WTC11 (cell line): ENCODE measurements around the gene IQGAP2. TPM values are rescaled to one million over a fixed set of nuclear protein-coding genes. Genes with fewer than 3 reads are reported as not detected.
"Not testable (repeated sequence)": the region's sequence is repeated elsewhere in the genome, so short reads cannot be mapped to it uniquely, and the experiment has no call there.

Experiments used
- ATAC-seq: fragments of 200-7000 bp; cut with Tn5 transposase; 2 replicates; pipeline ENCODE4 v1.10.0; 2021; ENCODE audit warnings: mild to moderate bottlenecking, moderate library complexity
- CTCF ChIA-PET: fragments of 300-600 bp; sonication (Branson Sonifier 250); formaldehyde crosslinking; loops from one replicate; lab custom pipeline; 2021; ENCODE audit warnings: antibody characterized with exemption; lab: Charles Lee
- POLR2A ChIA-PET: fragments of 350-600 bp; sonication (Branson Sonifier 250); formaldehyde crosslinking; loops from one replicate; lab custom pipeline; 2021; ENCODE audit warnings: antibody characterized with exemption; lab: Charles Lee
- DNase-seq: peaks from one replicate; pipeline ENCODE4 v3.0.0; 2021; ENCODE audit warnings: low spot score
- H3K27ac Mint-ChIP-seq: 2 replicates; pipeline ENCODE4 v1.8.0; 2021; ENCODE audit warnings: mixed read lengths
- H3K27me3 Mint-ChIP-seq: 2 replicates; pipeline ENCODE4 v1.8.0; 2021; ENCODE audit warnings: low read depth, mild to moderate bottlenecking, moderate library complexity, mixed read lengths
- H3K36me3 Mint-ChIP-seq: 2 replicates; pipeline ENCODE4 v1.8.0; 2021; ENCODE audit warnings: mixed read lengths
- H3K4me1 Mint-ChIP-seq: 2 replicates; pipeline ENCODE4 v1.8.0; 2022; ENCODE audit warnings: mixed read lengths
- H3K4me3 Mint-ChIP-seq: 2 replicates; pipeline ENCODE4 v1.8.0; 2021; ENCODE audit warnings: mild to moderate bottlenecking, moderate library complexity, mixed read lengths
- H3K9me3 Mint-ChIP-seq: 2 replicates; pipeline ENCODE4 v1.8.0; 2021; ENCODE audit warnings: mixed read lengths
- ATF1 ChIP-seq: sonication (generic); formaldehyde crosslinking; IDR thresholded peaks from 2 replicates; pipeline ENCODE4 v1.8.1; 2023; ENCODE audit warnings: mild to moderate bottlenecking, moderate library complexity, missing genetic modification reagents
- GTF2I ChIP-seq: fragments of 250-450 bp; sonication (Bioruptor Pico); conservative IDR thresholded peaks from 2 replicates; pipeline ENCODE4 v1.4.0; 2021; ENCODE audit warnings: mild to moderate bottlenecking
- JAZF1 ChIP-seq: fragments of 250-450 bp; sonication (Bioruptor Pico); IDR thresholded peaks from 2 replicates; pipeline ENCODE4 v1.9.0; 2021; ENCODE audit warnings: moderate library complexity, mild to moderate bottlenecking, inconsistent platforms
- MYBL2 ChIP-seq: sonication (generic); formaldehyde crosslinking; IDR thresholded peaks from 2 replicates; pipeline ENCODE4 v1.8.1; 2023; ENCODE audit warnings: mild to moderate bottlenecking, moderate library complexity, missing genetic modification reagents
- NR3C1 ChIP-seq: sonication (generic); formaldehyde crosslinking; conservative IDR thresholded peaks from 2 replicates; pipeline ENCODE4 v1.8.1; 2023; ENCODE audit warnings: low read depth, mild to moderate bottlenecking, missing genetic modification reagents
- PRDM15 ChIP-seq: sonication (generic); formaldehyde crosslinking; IDR thresholded peaks from 2 replicates; pipeline ENCODE4 v1.8.0; 2022; ENCODE audit warnings: missing genetic modification reagents
- RORB ChIP-seq: fragments of 250-450 bp; sonication (Bioruptor Pico); IDR thresholded peaks from 2 replicates; pipeline ENCODE4 v1.9.0; 2021; ENCODE audit warnings: mild to moderate bottlenecking
- SOX15 ChIP-seq: fragments of 250-450 bp; sonication (Bioruptor Pico); IDR thresholded peaks from 2 replicates; pipeline ENCODE4 v1.9.0; 2021; ENCODE audit warnings: mild to moderate bottlenecking
- SP1 ChIP-seq: sonication (generic); formaldehyde crosslinking; conservative IDR thresholded peaks from 2 replicates; pipeline ENCODE4 v1.8.1; 2022; ENCODE audit warnings: missing genetic modification reagents
- TEAD1 ChIP-seq: sonication (generic); formaldehyde crosslinking; IDR thresholded peaks from 2 replicates; pipeline ENCODE4 v1.8.0; 2022; ENCODE audit warnings: mild to moderate bottlenecking, missing genetic modification reagents
- USF2 ChIP-seq: sonication (generic); formaldehyde crosslinking; IDR thresholded peaks from 2 replicates; pipeline ENCODE4 v1.8.1; 2023; ENCODE audit warnings: mild to moderate bottlenecking, missing genetic modification reagents, moderate library complexity
- ZNF219 ChIP-seq: sonication (generic); formaldehyde crosslinking; IDR thresholded peaks from 2 replicates; pipeline ENCODE4 v1.8.0; 2023; ENCODE audit warnings: missing genetic modification reagents, mild to moderate bottlenecking, borderline replicate concordance
- ZNF263 ChIP-seq: sonication (generic); formaldehyde crosslinking; IDR thresholded peaks from 2 replicates; pipeline ENCODE4 v1.8.1; 2022; ENCODE audit warnings: low read depth, mild to moderate bottlenecking, moderate library complexity, missing genetic modification reagents
- ZNF281 ChIP-seq: sonication (generic); formaldehyde crosslinking; IDR thresholded peaks from 2 replicates; pipeline ENCODE4 v1.8.0; 2023; ENCODE audit warnings: mild to moderate bottlenecking, missing genetic modification reagents
- ZNF396 ChIP-seq: fragments of 250-450 bp; sonication (Bioruptor Pico); IDR thresholded peaks from 2 replicates; pipeline ENCODE4 v1.8.0; 2021; ENCODE audit warnings: mild to moderate bottlenecking, moderate library complexity, borderline replicate concordance
- ZNF416 ChIP-seq: fragments of 250-450 bp; sonication (Bioruptor Pico); IDR thresholded peaks from 2 replicates; pipeline ENCODE4 v1.9.0; 2021; ENCODE audit warnings: mild to moderate bottlenecking, inconsistent platforms
- total RNA-seq: library from RNA; stranded (reverse); gene quantifications from 3 replicates; pipeline ENCODE4 v1.2.3, GENCODE V29; 2021

Gene IQGAP2
- total RNA-seq, 1 experiment from 2014 or later: 70.6 TPM

- peaks cover 36% of the 10 kb centered on the region for H3K4me1 Mint-ChIP-seq
- CTCF ChIA-PET: interaction anchor here (0.6 to 1.8 kb wide), 3 partner anchors 144 to 236 kb away, joined by 3 to 7 read pairs (median 4); partner anchors contain the start of gene IQGAP2
- no peaks in the 10 kb centered on the region for H3K27me3 Mint-ChIP-seq
- TF ChIP-seq ZNF219 (CRISPR knock-in tag): no peak
- TF ChIP-seq SP1 (CRISPR knock-in tag): no peak
- TF ChIP-seq ZNF396 (CRISPR knock-in tag): no peak
- TF ChIP-seq GTF2I: no peak
- TF ChIP-seq RORB (CRISPR knock-in tag): no peak
- no peak for TF ChIP-seq ATF1 (CRISPR knock-in tag)
- no peak for TF ChIP-seq ZNF281 (CRISPR knock-in tag)
- TF ChIP-seq USF2 (CRISPR knock-in tag): no peak
- no peak for TF ChIP-seq MYBL2
- H3K27ac Mint-ChIP-seq: no peak overlapping the region
- H3K9me3 Mint-ChIP-seq: peaks cover 18% of the 10 kb centered on the region
- DNase-seq (no peak), ATAC-seq (no peak)
- no peak overlapping the region for H3K4me3 Mint-ChIP-seq
- H3K36me3 Mint-ChIP-seq: peaks cover 20% of the 10 kb centered on the region
- POLR2A ChIA-PET: interaction anchor here (1.3 kb wide), 1 partner anchor 144 kb away, joined by 3 read pairs; no protein-coding TSS in a partner anchor
These were observed 144.9 kb downstream of the IQGAP2 start for GRCh38 chr5:76547891-76548524.

- ChIA-PET CTCF (interaction anchor here (0.6 to 1.6 kb wide), 2 partner anchors 145 to 237 kb away, joined by 3 to 4 read pairs; partner anchors contain the start of gene IQGAP2), POLR2A (interaction anchor here (0.7 to 1.3 kb wide), 2 partner anchors 145 to 222 kb away, joined by 3 to 4 read pairs; no protein-coding TSS in a partner anchor)
- Mint-ChIP-seq H3K4me3 (no peak overlapping the region), H3K27ac (no peak overlapping the region), H3K36me3 (peaks cover 20% of the 10 kb centered on the region), H3K4me1 (peaks cover 29% of the 10 kb centered on the region), H3K27me3 (no peaks in the 10 kb centered on the region), H3K9me3 (peaks cover 18% of the 10 kb centered on the region)
- TF ChIP-seq PRDM15 (CRISPR knock-in tag) (no peak), SOX15 (CRISPR knock-in tag) (no peak), ZNF263 (CRISPR knock-in tag) (no peak), ZNF416 (CRISPR knock-in tag) (no peak), JAZF1 (CRISPR knock-in tag) (no peak), TEAD1 (no peak), NR3C1 (no peak), MYBL2 (no peak)
- ATAC-seq (no peak), DNase-seq (no peak)
These were observed 145.6 kb downstream of the IQGAP2 start for GRCh38 chr5:76548525-76549229.

- DNase-seq, H3K27ac Mint-ChIP-seq, ATAC-seq, H3K27me3 Mint-ChIP-seq, POLR2A ChIA-PET, CTCF ChIA-PET, H3K4me3 Mint-ChIP-seq: not testable (repeated sequence)
- H3K4me1 Mint-ChIP-seq: peaks cover 25% of the 10 kb centered on the region
- peaks cover 18% of the 10 kb centered on the region for H3K9me3 Mint-ChIP-seq
- H3K36me3 Mint-ChIP-seq: peaks cover 20% of the 10 kb centered on the region
These were observed 147.8 kb downstream of the IQGAP2 start for GRCh38 chr5:76550881-76551280.
